CD4-positive, CD25-positive, alpha-beta regulatory T cell (primary cell): ENCODE measurements around the gene BCL2L15. TPM values are rescaled to one million over a fixed set of nuclear protein-coding genes. Genes with fewer than 3 reads are reported as not detected.

Source experiments
- ATAC-seq, 2 donors: fragments of 150-1000 bp; cut with Tn5 transposase; one replicate each; pipeline ENCODE4 v1.10.0; 2021; ENCODE audit warnings: low read depth in 2 of 2, moderate number of reproducible peaks in 2 of 2, moderate library complexity in 1 of 2
- DNase-seq, 3 donors: peaks; one replicate each; pipeline versions ENCODE4 v3.0.0 to v3.0.0-alpha.2; 2012 to 2022; ENCODE audit warnings: mixed read lengths in 1 of 3
- H3K27ac ChIP-seq: one replicate; pipeline ENCODE4 v1.7.0; 2013; ENCODE audit warnings: mild to moderate bottlenecking, low read length; ENCODE audit not compliant: insufficient read depth, poor library complexity, severe bottlenecking
- H3K27me3 ChIP-seq: one replicate; pipeline ENCODE4 v1.7.0; 2013; ENCODE audit warnings: low read length; ENCODE audit not compliant: control insufficient read depth, insufficient read depth
- H3K36me3 ChIP-seq: one replicate; pipeline ENCODE4 v1.7.0; 2013; ENCODE audit warnings: mild to moderate bottlenecking, low read length, moderate library complexity; ENCODE audit not compliant: control insufficient read depth, insufficient read depth
- H3K4me1 ChIP-seq: 2 replicates; pipeline ENCODE4 v1.7.0; 2013; ENCODE audit warnings: mild to moderate bottlenecking, low read length; ENCODE audit not compliant: insufficient read depth, control insufficient read depth, poor library complexity, severe bottlenecking
- H3K4me3 ChIP-seq: one replicate; pipeline ENCODE4 v1.7.0; 2013; ENCODE audit warnings: low read depth, mild to moderate bottlenecking, low read length, moderate library complexity
- H3K9me3 ChIP-seq, 2 experiments: 1 replicate in 1 of 2; 2 replicates in 1 of 2; pipeline ENCODE4 v1.7.0; 2013; ENCODE audit warnings: low read length in 2 of 2, mild to moderate bottlenecking in 1 of 2, moderate library complexity in 1 of 2; ENCODE audit not compliant: control insufficient read depth in 2 of 2
- H3K27ac Mint-ChIP-seq, 3 donors: one replicate each; pipeline ENCODE4 v1.8.0; 2020 to 2022; ENCODE audit warnings: mild to moderate bottlenecking in 3 of 3, mixed read lengths in 3 of 3, moderate library complexity in 2 of 3
- H3K27me3 Mint-ChIP-seq: one replicate; pipeline ENCODE4 v1.8.0; 2022; ENCODE audit warnings: mild to moderate bottlenecking, mixed read lengths
- H3K36me3 Mint-ChIP-seq: one replicate; pipeline ENCODE4 v1.8.0; 2020; ENCODE audit warnings: mixed read lengths
- H3K4me1 Mint-ChIP-seq, 4 donors: one replicate each; pipeline ENCODE4 v1.8.0; 2020 to 2022; ENCODE audit warnings: mixed read lengths in 4 of 4, mild to moderate bottlenecking in 1 of 4
- H3K4me3 Mint-ChIP-seq, 4 donors: one replicate each; pipeline ENCODE4 v1.8.0; 2020 to 2022; ENCODE audit warnings: mild to moderate bottlenecking in 4 of 4, mixed read lengths in 4 of 4, moderate library complexity in 3 of 4
- H3K9me3 Mint-ChIP-seq, 7 donors: one replicate each; pipeline ENCODE4 v1.8.0; 2020 to 2022; ENCODE audit warnings: mixed read lengths in 7 of 7, mild to moderate bottlenecking in 3 of 7, moderate library complexity in 2 of 7
- polyA plus RNA-seq, 4 donors: library from polyadenylated mRNA; unstranded; fragments of 300-500 nt; fragmentation: Illumina TruSeq; gene quantifications; one replicate each; pipeline ENCODE4 v1.2.3, GENCODE V29; 2021
- total RNA-seq: library from RNA; stranded (reverse); gene quantifications from one replicate; pipeline ENCODE4 v1.2.3, GENCODE V29; 2022

Gene BCL2L15
- total and polyA plus RNA-seq, 5 donors from 2014 or later = 0.30 to 2.2 (median 0.79) TPM

DNA sequence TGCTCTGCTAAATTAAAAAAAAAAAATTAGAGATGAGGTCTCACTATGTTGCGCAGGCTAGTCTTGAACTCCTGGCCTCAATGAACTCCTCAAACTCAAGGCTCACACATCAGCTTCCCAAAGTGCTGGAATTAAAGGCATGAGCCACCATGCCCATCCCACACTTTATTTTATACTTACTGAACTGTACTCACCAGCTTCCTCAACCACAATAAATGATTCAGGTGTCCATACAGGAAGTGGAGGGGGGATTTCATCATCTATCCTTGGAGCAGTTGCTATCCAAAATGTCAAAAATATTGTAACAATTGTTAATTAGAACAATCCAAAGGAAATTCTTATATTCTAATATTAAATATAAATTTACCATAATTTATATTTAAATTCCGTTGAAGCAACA is 52.7 kb downstream of the BCL2L15 start:
- H3K27ac Mint-ChIP-seq = no peak overlapping the region
- no peaks in the 10 kb centered on the region for H3K27me3 Mint-ChIP-seq
- H3K27me3 ChIP-seq = no peaks in the 10 kb centered on the region
- H3K9me3 Mint-ChIP-seq = no peaks in the 10 kb centered on the region
- no peak overlapping the region for H3K27ac ChIP-seq
- H3K4me1 Mint-ChIP-seq = peaks cover 5 to 16% (median 8%) of the 10 kb centered on the region in 4 donors
- no peaks in the 10 kb centered on the region for H3K9me3 ChIP-seq
- H3K36me3 Mint-ChIP-seq = peaks cover 15% of the 10 kb centered on the region
- H3K4me3 ChIP-seq = no peak overlapping the region
- ATAC-seq (no peak), DNase-seq (no peak)
- peaks cover 69% of the 10 kb centered on the region for H3K36me3 ChIP-seq
- H3K4me3 Mint-ChIP-seq = no peak overlapping the region
- peaks cover 5% of the 10 kb centered on the region for H3K4me1 ChIP-seq

Other genes starting within 250 kb of the BCL2L15 start
- gene PHTF1, start 128.1 kb downstream of the BCL2L15 start, total RNA-seq = 16.7 TPM
- gene PHTF1, start 128.1 kb downstream of the BCL2L15 start, polyA plus RNA-seq = 10 to 100 TPM; 11.1 to 22.7 (median 15.3) TPM
- 52.1 TPM for gene RSBN1, start 75.1 kb downstream of the BCL2L15 start, total RNA-seq
- gene RSBN1, start 75.1 kb downstream of the BCL2L15 start, polyA plus RNA-seq = 10 to 100 TPM; 43.8 to 52.7 (median 49.8) TPM
- 58.5 TPM for gene PTPN22, start 15.9 kb downstream of the BCL2L15 start, total RNA-seq
- gene PTPN22, start 15.9 kb downstream of the BCL2L15 start, polyA plus RNA-seq = 10 to 100 TPM; 49.1 to 93.4 (median 65.1) TPM
- gene AP4B1, start 17.2 kb upstream of the BCL2L15 start, total RNA-seq = 53.6 TPM
- gene AP4B1, start 17.2 kb upstream of the BCL2L15 start, polyA plus RNA-seq = 10 to 100 TPM; 12.9 to 16.1 (median 14.5) TPM
- gene DCLRE1B, start 17.7 kb upstream of the BCL2L15 start, total RNA-seq = 7.0 TPM
- gene DCLRE1B, start 17.7 kb upstream of the BCL2L15 start, polyA plus RNA-seq = 1 to 10 TPM; 2.2 to 6.6 (median 4.7) TPM
- 189 TPM for gene HIPK1, start 41.7 kb upstream of the BCL2L15 start, total RNA-seq
- 10 to 100 TPM in 2 of 4 donors, 1 to 10 TPM in 2; 8.6 to 12.5 (median 11.0) TPM for gene HIPK1, start 41.7 kb upstream of the BCL2L15 start, polyA plus RNA-seq
- 0.64 TPM for gene OLFML3, start 91.9 kb upstream of the BCL2L15 start, total RNA-seq
- not detected for gene OLFML3, start 91.9 kb upstream of the BCL2L15 start, polyA plus RNA-seq